HepG2 (cell line): ENCODE results near the gene KLKB1. TPM values are rescaled to one million over a fixed set of nuclear protein-coding genes. Genes with fewer than 3 reads are reported as not detected.

Source experiments
- ARNT ChIP-seq: fragments of 450-650 bp; IDR thresholded peaks from 2 replicates; pipeline ENCODE4 v1.6.1; 2017
- ELF1 ChIP-seq: sonication (generic); formaldehyde crosslinking; IDR thresholded peaks from 2 replicates; pipeline ENCODE4 v1.4.0; 2020; ENCODE audit warnings: missing genetic modification reagents
- GATAD2A ChIP-seq: IDR thresholded peaks from 2 replicates; pipeline ENCODE4 v1.6.1; 2016
- HMG20A ChIP-seq: IDR thresholded peaks from 2 replicates; pipeline ENCODE4 v1.6.1; 2016; ENCODE audit warnings: borderline replicate concordance
- KAT8 ChIP-seq: IDR thresholded peaks from 2 replicates; pipeline ENCODE4 v1.6.1; 2016; ENCODE audit warnings: missing genetic modification reagents, missing compliant biosample characterization
- KDM5B ChIP-seq: sonication (generic); formaldehyde crosslinking; IDR thresholded peaks from 2 replicates; pipeline ENCODE4 v1.4.0; 2020; ENCODE audit warnings: missing genetic modification reagents, mild to moderate bottlenecking, borderline replicate concordance
- LBX2 ChIP-seq: sonication (generic); formaldehyde crosslinking; IDR thresholded peaks from 2 replicates; pipeline ENCODE4 v1.5.0; 2020; ENCODE audit warnings: missing genetic modification reagents, mild to moderate bottlenecking, borderline replicate concordance
- NAIF1 ChIP-seq: sonication (generic); formaldehyde crosslinking; IDR thresholded peaks from 2 replicates; pipeline ENCODE4 v1.5.0; 2020; ENCODE audit warnings: mild to moderate bottlenecking, missing genetic modification reagents, borderline replicate concordance
- NCOA1 ChIP-seq: sonication (generic); formaldehyde crosslinking; IDR thresholded peaks from 2 replicates; pipeline ENCODE4 v1.9.0; 2021; ENCODE audit warnings: missing genetic modification reagents
- NR2F2 ChIP-seq: IDR thresholded peaks from 2 replicates; pipeline ENCODE4 v1.6.1; 2012; ENCODE audit warnings: low read depth, inconsistent platforms, borderline replicate concordance
- PHF20 ChIP-seq: sonication (generic); formaldehyde crosslinking; IDR thresholded peaks from 2 replicates; pipeline ENCODE4 v1.5.0; 2020; ENCODE audit warnings: mild to moderate bottlenecking, missing genetic modification reagents
- REXO4 ChIP-seq: sonication (generic); formaldehyde crosslinking; IDR thresholded peaks from 2 replicates; pipeline ENCODE4 v1.8.0; 2022; ENCODE audit warnings: missing genetic modification reagents, mild to moderate bottlenecking, borderline replicate concordance
- RFXANK ChIP-seq: IDR thresholded peaks from 2 replicates; pipeline ENCODE4 v1.6.1; 2016
- TEAD3 ChIP-seq: optimal IDR thresholded peaks from 2 replicates; pipeline ENCODE3; 2016; ENCODE audit warnings: borderline replicate concordance
- TP53 ChIP-seq: sonication (generic); formaldehyde crosslinking; conservative IDR thresholded peaks from 2 replicates; pipeline ENCODE4 v1.4.0; 2020; ENCODE audit warnings: missing genetic modification reagents
- XRCC5 ChIP-seq: fragments of 200-400 bp; formaldehyde crosslinking; optimal IDR thresholded peaks from 2 replicates; pipeline ENCODE3; 2017; ENCODE audit warnings: mild to moderate bottlenecking, low read length
- ZBTB38 ChIP-seq: sonication (generic); formaldehyde crosslinking; IDR thresholded peaks from 2 replicates; pipeline ENCODE4 v1.5.1; 2020; ENCODE audit warnings: mild to moderate bottlenecking, missing genetic modification reagents
- ZNF17 ChIP-seq: sonication (generic); formaldehyde crosslinking; IDR thresholded peaks from 2 replicates; pipeline ENCODE4 v1.5.0; 2020; ENCODE audit warnings: mild to moderate bottlenecking, missing genetic modification reagents
- ZNF280D ChIP-seq: sonication (generic); formaldehyde crosslinking; IDR thresholded peaks from 2 replicates; pipeline ENCODE4 v1.5.1; 2020; ENCODE audit warnings: mild to moderate bottlenecking, missing genetic modification reagents
- ZNF30 ChIP-seq: sonication (generic); formaldehyde crosslinking; IDR thresholded peaks from 2 replicates; pipeline ENCODE4 v1.5.0; 2020; ENCODE audit warnings: mild to moderate bottlenecking, missing genetic modification reagents
- ZNF326 ChIP-seq: sonication (generic); formaldehyde crosslinking; IDR thresholded peaks from 2 replicates; pipeline ENCODE4 v1.4.0; 2020; ENCODE audit warnings: missing genetic modification reagents, borderline replicate concordance
- ZNF33A ChIP-seq: sonication (generic); formaldehyde crosslinking; IDR thresholded peaks from 2 replicates; pipeline ENCODE4 v1.5.1; 2020; ENCODE audit warnings: missing genetic modification reagents, mild to moderate bottlenecking, moderate library complexity, borderline replicate concordance
- ZNF484 ChIP-seq: sonication (generic); formaldehyde crosslinking; IDR thresholded peaks from 2 replicates; pipeline ENCODE4 v1.5.1; 2020; ENCODE audit warnings: mild to moderate bottlenecking, low read depth, missing genetic modification reagents, borderline replicate concordance
- ZNF564 ChIP-seq: sonication (generic); formaldehyde crosslinking; IDR thresholded peaks from 2 replicates; pipeline ENCODE4 v1.8.1; 2023; ENCODE audit warnings: mild to moderate bottlenecking, missing genetic modification reagents
- ZNF766 ChIP-seq: sonication (generic); formaldehyde crosslinking; IDR thresholded peaks from 2 replicates; pipeline ENCODE4 v1.5.0; 2020; ENCODE audit warnings: missing genetic modification reagents, borderline replicate concordance
- ZNF850 ChIP-seq: sonication (generic); formaldehyde crosslinking; conservative IDR thresholded peaks from 2 replicates; pipeline ENCODE4 v1.9.0; 2021; ENCODE audit warnings: mild to moderate bottlenecking, missing genetic modification reagents
- ZSCAN25 ChIP-seq: sonication (generic); formaldehyde crosslinking; IDR thresholded peaks from 2 replicates; pipeline ENCODE4 v1.8.0; 2022; ENCODE audit warnings: mild to moderate bottlenecking, missing genetic modification reagents
- polyA plus RNA-seq, 8 experiments: library from polyadenylated mRNA; depleted of rRNA in 3 of 8; stranded (reverse) in 7 of 8; unstranded in 1 of 8; fragments of >200 nt; fragmentation: Illumina TruSeq in 4 of 8; extraction: Trizol in 4 of 8; gene quantifications; 2 replicates each; pipeline versions ENCODE4 v1.2.1 to v1.2.3, GENCODE V29; 2011 to 2016; ENCODE audit warnings: low read depth in 4 of 8, missing spikeins in 1 of 8, mixed read lengths in 1 of 8; ENCODE audit not compliant: insufficient read depth in 1 of 8
- total RNA-seq, 5 experiments: library from RNA; depleted of rRNA; stranded (reverse); fragments of >200 nt; fragmentation: Illumina TruSeq; extraction: Trizol; gene quantifications; 2 replicates each; pipeline ENCODE4 v1.2.3, GENCODE V29; 2016; ENCODE audit warnings: low read depth in 1 of 5
- TF ChIP-seq, protein P1 (sequence below): sonication (generic); formaldehyde crosslinking; IDR thresholded peaks from 2 replicates; pipeline ENCODE4 v1.8.0; 2022; ENCODE audit warnings: mild to moderate bottlenecking, missing genetic modification reagents, moderate library complexity

Gene KLKB1
- total and polyA plus RNA-seq, 2 of the 13 experiments (the other 11 are each of a cell fraction or from before 2014, with no cell fraction given) = 0.26 to 0.49 TPM

- TF ChIP-seq, protein P1, sequence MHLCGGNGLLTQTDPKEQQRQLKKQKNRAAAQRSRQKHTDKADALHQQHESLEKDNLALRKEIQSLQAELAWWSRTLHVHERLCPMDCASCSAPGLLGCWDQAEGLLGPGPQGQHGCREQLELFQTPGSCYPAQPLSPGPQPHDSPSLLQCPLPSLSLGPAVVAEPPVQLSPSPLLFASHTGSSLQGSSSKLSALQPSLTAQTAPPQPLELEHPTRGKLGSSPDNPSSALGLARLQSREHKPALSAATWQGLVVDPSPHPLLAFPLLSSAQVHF (CRISPR knock-in tag) = no peak
- TF ChIP-seq TP53 (CRISPR knock-in tag) (no peak), ZNF564 (CRISPR knock-in tag) (peak; percentile 50; the same call in 1 of the 2 replicates), ZNF850 (CRISPR knock-in tag) (no peak), NAIF1 (CRISPR knock-in tag) (no peak), LBX2 (CRISPR knock-in tag) (no peak), ARNT (no peak), RFXANK (CRISPR knock-in tag) (no peak), XRCC5 (peak; percentile 19), REXO4 (CRISPR knock-in tag) (no peak), PHF20 (CRISPR knock-in tag) (no peak), ZNF766 (CRISPR knock-in tag) (no peak), ZNF17 (CRISPR knock-in tag) (no peak), ZNF280D (CRISPR knock-in tag) (no peak), ZNF484 (CRISPR knock-in tag) (no peak), KAT8 (CRISPR knock-in tag) (peak; percentile 53), ZNF30 (no peak), ZNF326 (CRISPR knock-in tag) (no peak), ZNF33A (CRISPR knock-in tag) (0 out of 2 replicates have a peak, but pooled peaks have one; percentile 40), ZSCAN25 (CRISPR knock-in tag) (no peak), NCOA1 (no peak), GATAD2A (CRISPR knock-in tag) (peak; percentile 98), NR2F2 (peak; percentile 26; the same call in 1 of the 2 replicates), ELF1 (no peak), ZBTB38 (0 out of 2 replicates have a peak, but pooled peaks have one; percentile 1), HMG20A (CRISPR knock-in tag) (peak; percentile 81), KDM5B (CRISPR knock-in tag) (no peak), TEAD3 (CRISPR knock-in tag) (peak; percentile 38)
Observed at GRCh38 chr4:186265683-186266652, 38.7 kb downstream of the KLKB1 start, which contains the start of gene F11 (continued).
